Measurements from ENCODE around the gene SDK1.

SDK1 gene

DNA sequence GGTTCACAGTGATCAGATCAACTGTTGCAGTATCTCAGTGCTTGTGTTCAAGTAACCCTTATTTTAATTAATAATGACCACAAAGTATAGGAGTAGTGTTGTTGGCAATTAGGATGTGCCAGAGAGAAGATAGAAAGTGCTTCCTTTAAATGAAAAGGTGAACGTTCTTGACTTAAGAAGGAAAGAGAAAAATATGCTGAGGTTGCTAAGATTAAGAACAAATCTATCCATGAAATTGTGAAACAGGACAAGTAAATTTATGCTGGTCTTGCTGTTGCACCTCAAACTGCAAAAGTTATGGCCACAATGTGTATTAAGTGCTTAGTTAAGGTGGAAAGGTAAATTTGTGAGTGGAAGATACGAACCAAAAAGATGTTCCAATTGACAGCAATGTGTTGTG, 139.5 kb downstream of the SDK1 start:
- no peak for DNase-seq (ENCODE audit: low read depth)
- no peaks in the 10 kb centered on the region for H3K27me3 ChIP-seq (replicated peaks; ENCODE audit: control insufficient read depth, insufficient read depth, low read length)
- H3K36me3 ChIP-seq (ENCODE audit: control insufficient read depth, insufficient read depth, low read length, severe bottlenecking): no peaks in the 10 kb centered on the region
- H3K4me1 ChIP-seq (ENCODE audit: control insufficient read depth, insufficient read depth, low read length): peaks cover 12% of the 10 kb centered on the region
- no peaks in the 10 kb centered on the region for H3K9me3 ChIP-seq (ENCODE audit: control insufficient read depth, low read length)
- no peak overlapping the region for H3K4me3 ChIP-seq (ENCODE audit: low read length)
- H3K9ac ChIP-seq (ENCODE audit: low read length): no peak overlapping the region

DNA sequence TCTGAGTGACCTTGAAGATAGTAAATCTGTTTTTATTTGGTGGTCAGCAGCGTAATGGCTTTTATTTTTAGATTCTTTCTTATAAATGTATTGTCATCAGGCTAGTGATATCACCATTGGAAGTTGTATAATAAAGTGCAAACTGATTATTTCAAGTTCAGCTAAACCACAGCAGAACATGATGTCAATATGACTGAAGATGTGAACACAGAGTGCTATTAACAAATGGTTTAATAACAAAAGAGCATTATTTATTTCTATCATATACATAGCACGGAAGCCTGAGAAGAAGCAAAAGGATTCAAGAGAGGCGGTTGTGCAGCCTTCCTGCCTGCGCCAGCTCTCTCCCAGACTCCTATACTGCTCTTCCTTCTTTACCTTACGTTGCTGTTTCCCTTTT, 142.7 kb downstream of the SDK1 start:
- no peak overlapping the region for H3K9ac ChIP-seq (ENCODE audit: low read length)
- no peak for DNase-seq (ENCODE audit: low read depth)
- peaks cover 7% of the 10 kb centered on the region for H3K9me3 ChIP-seq (ENCODE audit: control insufficient read depth, low read length)
- H3K27me3 ChIP-seq (replicated peaks; ENCODE audit: control insufficient read depth, insufficient read depth, low read length): no peaks in the 10 kb centered on the region
- H3K4me1 ChIP-seq (ENCODE audit: control insufficient read depth, insufficient read depth, low read length): peaks cover 12% of the 10 kb centered on the region
- no peaks in the 10 kb centered on the region for H3K36me3 ChIP-seq (ENCODE audit: control insufficient read depth, insufficient read depth, low read length, severe bottlenecking)
- no peak overlapping the region for H3K4me3 ChIP-seq (ENCODE audit: low read length)

DNA sequence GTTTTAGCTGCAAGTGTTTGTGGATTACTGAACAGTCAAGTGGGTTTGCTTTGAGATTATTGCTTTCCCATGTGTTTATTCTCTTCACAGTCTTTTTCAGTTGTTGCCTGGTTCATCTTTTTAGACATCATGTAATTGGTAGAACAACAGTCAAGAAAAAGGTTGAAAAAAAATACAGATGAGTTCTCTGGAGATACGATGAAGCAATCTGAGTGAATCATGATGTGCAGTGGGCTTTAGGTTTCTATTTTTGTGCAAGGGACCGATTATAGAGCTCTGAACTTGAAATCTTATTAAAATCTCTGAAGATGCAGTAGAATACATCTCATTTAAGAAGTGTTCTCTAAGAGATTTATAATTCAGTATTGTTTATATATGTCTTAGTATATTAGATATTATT, 145.7 kb downstream of the SDK1 start:
- Histone ChIP-seq H3K36me3 (ENCODE audit: control insufficient read depth, insufficient read depth, low read length, severe bottlenecking) (no peaks in the 10 kb centered on the region), H3K4me3 (ENCODE audit: low read length) (no peak overlapping the region), H3K9ac (ENCODE audit: low read length) (no peak overlapping the region), H3K9me3 (ENCODE audit: control insufficient read depth, low read length) (peaks cover 7% of the 10 kb centered on the region), H3K4me1 (ENCODE audit: control insufficient read depth, insufficient read depth, low read length) (no peaks in the 10 kb centered on the region), H3K27me3 (replicated peaks; ENCODE audit: control insufficient read depth, insufficient read depth, low read length) (no peaks in the 10 kb centered on the region)
- DNase-seq (ENCODE audit: low read depth): no peak

- DNase-seq (ENCODE audit: low read depth): no peak
- H3K9me3 ChIP-seq (ENCODE audit: control insufficient read depth, low read length): peaks cover 8% of the 10 kb centered on the region
- no peak overlapping the region for H3K4me3 ChIP-seq (ENCODE audit: low read length)
- H3K27me3 ChIP-seq (replicated peaks; ENCODE audit: control insufficient read depth, insufficient read depth, low read length): no peaks in the 10 kb centered on the region
- H3K4me1 ChIP-seq (ENCODE audit: control insufficient read depth, insufficient read depth, low read length): no peaks in the 10 kb centered on the region
- no peaks in the 10 kb centered on the region for H3K36me3 ChIP-seq (ENCODE audit: control insufficient read depth, insufficient read depth, low read length, severe bottlenecking)
- no peak overlapping the region for H3K9ac ChIP-seq (ENCODE audit: low read length)
Observed at GRCh38 chr7:3451701-3452100, 150.6 kb downstream of the SDK1 start.

- no peak for DNase-seq (ENCODE audit: low read depth)
- no peak overlapping the region for H3K9ac ChIP-seq (ENCODE audit: low read length)
- no peaks in the 10 kb centered on the region for H3K36me3 ChIP-seq (ENCODE audit: control insufficient read depth, insufficient read depth, low read length, severe bottlenecking)
- no peaks in the 10 kb centered on the region for H3K27me3 ChIP-seq (replicated peaks; ENCODE audit: control insufficient read depth, insufficient read depth, low read length)
- H3K4me1 ChIP-seq (ENCODE audit: control insufficient read depth, insufficient read depth, low read length): no peaks in the 10 kb centered on the region
- no peak overlapping the region for H3K4me3 ChIP-seq (ENCODE audit: low read length)
- peaks cover 8% of the 10 kb centered on the region for H3K9me3 ChIP-seq (ENCODE audit: control insufficient read depth, low read length)
Observed at GRCh38 chr7:3453398-3453797, 152.3 kb downstream of the SDK1 start.

DNA sequence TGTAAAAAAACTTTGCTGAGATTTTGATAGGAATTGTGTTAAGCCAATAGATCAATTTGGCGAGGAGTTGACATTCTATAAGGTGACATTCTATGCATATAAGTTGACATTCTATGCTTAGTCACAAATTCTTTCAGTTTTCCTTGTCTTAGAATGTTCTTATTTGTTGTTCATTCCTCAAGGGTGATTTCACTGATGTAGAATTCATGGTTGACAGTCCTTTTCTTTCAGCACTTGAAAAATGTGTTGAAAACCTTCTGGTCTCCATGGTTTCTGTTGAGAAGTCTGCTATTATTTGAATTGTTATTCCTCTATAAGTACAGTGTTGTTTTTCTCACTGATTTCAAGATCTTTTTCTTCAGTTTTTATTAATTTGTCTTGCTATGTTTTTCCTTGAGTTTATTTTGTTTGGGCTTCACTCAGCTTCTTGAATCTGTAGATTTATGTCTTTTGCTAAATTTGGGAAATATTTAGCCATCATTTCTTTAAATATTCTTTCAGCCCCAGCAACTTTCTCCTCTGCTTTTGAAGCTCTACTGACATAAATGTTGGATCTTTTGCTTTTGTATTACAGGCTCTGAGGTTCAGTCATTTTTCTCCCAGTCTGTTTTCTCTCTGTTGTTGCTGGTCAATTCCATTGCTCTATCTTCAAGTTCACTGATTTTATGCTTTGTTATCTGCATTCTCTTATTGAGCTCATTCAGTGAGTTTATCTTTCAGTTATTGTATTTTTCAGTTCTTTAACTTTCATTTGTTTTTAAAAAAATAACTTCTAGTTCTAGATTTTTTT, 154.9 kb downstream of the SDK1 start:
- Histone ChIP-seq H3K9me3 (ENCODE audit: control insufficient read depth, low read length) (peaks cover 8% of the 10 kb centered on the region), H3K9ac (ENCODE audit: low read length) (no peak overlapping the region), H3K27me3 (replicated peaks; ENCODE audit: control insufficient read depth, insufficient read depth, low read length) (no peaks in the 10 kb centered on the region), H3K36me3 (ENCODE audit: control insufficient read depth, insufficient read depth, low read length, severe bottlenecking) (no peaks in the 10 kb centered on the region), H3K4me1 (ENCODE audit: control insufficient read depth, insufficient read depth, low read length) (no peaks in the 10 kb centered on the region), H3K4me3 (ENCODE audit: low read length) (no peak overlapping the region)
- peak; percentile 30 for DNase-seq (ENCODE audit: low read depth)

- Histone ChIP-seq H3K4me3 (ENCODE audit: low read length) (no peak overlapping the region), H3K9me3 (ENCODE audit: control insufficient read depth, low read length) (peaks cover 8% of the 10 kb centered on the region), H3K4me1 (ENCODE audit: control insufficient read depth, insufficient read depth, low read length) (no peaks in the 10 kb centered on the region), H3K9ac (ENCODE audit: low read length) (no peak overlapping the region), H3K27me3 (replicated peaks; ENCODE audit: control insufficient read depth, insufficient read depth, low read length) (no peaks in the 10 kb centered on the region), H3K36me3 (ENCODE audit: control insufficient read depth, insufficient read depth, low read length, severe bottlenecking) (no peaks in the 10 kb centered on the region)
- DNase-seq (ENCODE audit: low read depth): no peak
Observed at GRCh38 chr7:3459111-3459510, 158.1 kb downstream of the SDK1 start.

DNA sequence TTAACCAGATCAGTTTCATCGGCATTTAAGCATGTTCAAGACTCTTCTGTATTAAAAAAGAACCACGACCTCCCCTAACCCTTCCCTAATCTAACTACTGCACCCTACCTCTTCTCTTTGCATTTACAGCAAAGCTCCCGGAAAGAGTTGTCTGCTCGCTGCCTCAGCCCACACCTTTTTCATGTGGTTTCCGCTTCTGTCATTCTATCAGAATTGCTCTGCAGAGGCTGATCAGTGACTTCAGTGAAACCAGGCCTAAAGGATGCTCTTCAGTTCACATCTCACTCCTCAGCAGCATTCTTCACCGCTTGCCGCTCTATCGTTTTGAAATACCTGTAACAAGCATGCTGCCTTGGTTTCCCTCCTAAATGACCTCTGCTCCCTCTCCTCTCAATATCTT, 160.9 kb downstream of the SDK1 start:
- DNase-seq (ENCODE audit: low read depth): no peak
- H3K9me3 ChIP-seq (ENCODE audit: control insufficient read depth, low read length): no peaks in the 10 kb centered on the region
- H3K4me1 ChIP-seq (ENCODE audit: control insufficient read depth, insufficient read depth, low read length): no peaks in the 10 kb centered on the region
- H3K36me3 ChIP-seq (ENCODE audit: control insufficient read depth, insufficient read depth, low read length, severe bottlenecking): no peaks in the 10 kb centered on the region
- no peak overlapping the region for H3K9ac ChIP-seq (ENCODE audit: low read length)
- no peak overlapping the region for H3K4me3 ChIP-seq (ENCODE audit: low read length)
- no peaks in the 10 kb centered on the region for H3K27me3 ChIP-seq (replicated peaks; ENCODE audit: control insufficient read depth, insufficient read depth, low read length)

- Histone ChIP-seq H3K4me3 (ENCODE audit: low read length) (no peak overlapping the region), H3K9me3 (ENCODE audit: control insufficient read depth, low read length) (no peaks in the 10 kb centered on the region), H3K4me1 (ENCODE audit: control insufficient read depth, insufficient read depth, low read length) (no peaks in the 10 kb centered on the region), H3K9ac (ENCODE audit: low read length) (no peak overlapping the region), H3K36me3 (ENCODE audit: control insufficient read depth, insufficient read depth, low read length, severe bottlenecking) (no peaks in the 10 kb centered on the region), H3K27me3 (replicated peaks; ENCODE audit: control insufficient read depth, insufficient read depth, low read length) (no peaks in the 10 kb centered on the region)
- no peak for DNase-seq (ENCODE audit: low read depth)
Observed at GRCh38 chr7:3463696-3464095, 162.6 kb downstream of the SDK1 start.

DNA sequence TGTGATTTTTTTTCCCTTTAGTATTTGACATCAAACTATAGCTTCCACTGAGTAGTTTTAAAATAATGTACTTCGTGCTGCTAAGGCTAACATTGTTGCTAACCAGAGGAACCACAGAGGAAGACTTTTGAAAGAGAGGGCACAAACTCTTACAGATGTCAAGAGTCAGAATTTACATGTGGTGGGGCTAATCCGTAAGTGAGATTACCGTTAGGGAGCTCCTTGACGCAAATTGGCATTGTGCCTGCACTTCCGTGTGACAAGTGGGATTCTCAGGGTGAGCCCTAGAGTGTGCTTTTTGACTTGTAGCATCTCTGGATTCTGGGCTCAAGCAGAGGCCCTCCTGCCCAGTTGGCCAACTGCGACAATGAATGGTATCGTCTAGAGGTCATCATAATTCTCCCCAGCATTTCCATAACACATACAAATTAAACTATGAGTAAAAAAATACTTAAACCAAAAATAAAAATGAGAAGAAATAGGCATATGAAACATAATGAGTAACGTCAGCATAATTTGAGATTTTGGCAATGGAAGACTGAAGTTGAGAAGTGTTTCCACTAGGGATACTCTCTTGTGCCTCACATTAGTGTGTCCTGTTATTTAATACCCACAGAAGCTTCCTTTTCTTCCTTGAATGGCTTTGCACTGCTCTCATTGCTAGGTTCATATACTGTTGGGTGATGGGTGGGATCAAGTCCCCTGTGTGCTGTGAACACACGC, 164.0 kb downstream of the SDK1 start:
- Histone ChIP-seq H3K4me1 (ENCODE audit: control insufficient read depth, insufficient read depth, low read length) (no peaks in the 10 kb centered on the region), H3K4me3 (ENCODE audit: low read length) (no peak overlapping the region), H3K36me3 (ENCODE audit: control insufficient read depth, insufficient read depth, low read length, severe bottlenecking) (no peaks in the 10 kb centered on the region), H3K9me3 (ENCODE audit: control insufficient read depth, low read length) (no peaks in the 10 kb centered on the region), H3K27me3 (replicated peaks; ENCODE audit: control insufficient read depth, insufficient read depth, low read length) (no peaks in the 10 kb centered on the region), H3K9ac (ENCODE audit: low read length) (no peak overlapping the region)
- DNase-seq (ENCODE audit: low read depth): no peak

GRCh38 chr7:3466261-3466660, 165.2 kb downstream of the SDK1 start:
- Histone ChIP-seq H3K4me3 (ENCODE audit: low read length) (no peak overlapping the region), H3K36me3 (ENCODE audit: control insufficient read depth, insufficient read depth, low read length, severe bottlenecking) (no peaks in the 10 kb centered on the region), H3K9me3 (ENCODE audit: control insufficient read depth, low read length) (no peaks in the 10 kb centered on the region), H3K9ac (ENCODE audit: low read length) (no peak overlapping the region), H3K27me3 (replicated peaks; ENCODE audit: control insufficient read depth, insufficient read depth, low read length) (no peaks in the 10 kb centered on the region), H3K4me1 (ENCODE audit: control insufficient read depth, insufficient read depth, low read length) (no peaks in the 10 kb centered on the region)
- no peak for DNase-seq (ENCODE audit: low read depth)

Data from adipocyte (in vitro differentiated cells).